GM23338 (cell line): ENCODE measurements around the gene IGSF11. TPM values are rescaled to one million over a fixed set of nuclear protein-coding genes. Genes with fewer than 3 reads are reported as not detected.

Source experiments
- ATAC-seq: fragments of 200-7000 bp; cut with Tn5 transposase; 3 replicates; pipeline ENCODE4 v1.9.1; 2020
- DNase-seq: peaks from one replicate; pipeline ENCODE4 v3.0.0-alpha.2; 2015; ENCODE audit warnings: low spot score
- H2AFZ ChIP-seq: fragments of 200-600 bp; sonication (generic); 2 replicates; pipeline ENCODE4 v1.8.0; 2016; ENCODE audit warnings: antibody characterized with exemption, mild to moderate bottlenecking, moderate library complexity
- H3F3A ChIP-seq: fragments of 200-600 bp; sonication (generic); replicated peaks from 2 replicates; pipeline ENCODE4 v1.8.0; 2017; ENCODE audit warnings: antibody characterized with exemption, mixed run types, low read depth
- H3K27ac ChIP-seq: fragments of 200-600 bp; sonication (generic); 2 replicates; pipeline ENCODE4 v1.6.1; 2016; ENCODE audit warnings: low read depth
- H3K27me3 ChIP-seq: fragments of 200-600 bp; sonication (generic); 2 replicates; pipeline ENCODE4 v1.8.0; 2016; ENCODE audit warnings: mild to moderate bottlenecking, mixed run types, moderate library complexity; ENCODE audit not compliant: insufficient read depth
- H3K36me3 ChIP-seq: fragments of 200-600 bp; sonication (generic); 2 replicates; pipeline ENCODE4 v1.8.0; 2016; ENCODE audit warnings: mild to moderate bottlenecking; ENCODE audit not compliant: insufficient read depth
- H3K4me1 ChIP-seq: fragments of 200-600 bp; sonication (generic); 2 replicates; pipeline ENCODE4 v1.8.0; 2016; ENCODE audit warnings: mild to moderate bottlenecking, moderate library complexity; ENCODE audit not compliant: insufficient read depth
- H3K4me2 ChIP-seq: fragments of 200-600 bp; sonication (generic); 2 replicates; pipeline ENCODE4 v1.7.1; 2017; ENCODE audit warnings: mixed run types
- H3K4me3 ChIP-seq: fragments of 200-600 bp; sonication (generic); 2 replicates; pipeline ENCODE4 v1.6.1; 2016; ENCODE audit warnings: mixed run types
- H3K79me2 ChIP-seq: fragments of 200-600 bp; sonication (generic); replicated peaks from 2 replicates; pipeline ENCODE4 v1.8.0; 2017; ENCODE audit warnings: mild to moderate bottlenecking; ENCODE audit not compliant: insufficient read depth
- H3K9me2 ChIP-seq: fragments of 200-600 bp; sonication (generic); 2 replicates; pipeline ENCODE4 v1.8.0; 2017; ENCODE audit not compliant: insufficient read depth
- H4K20me1 ChIP-seq: fragments of 200-600 bp; sonication (generic); replicated peaks from 2 replicates; pipeline ENCODE4 v1.8.0; 2017; ENCODE audit warnings: mild to moderate bottlenecking; ENCODE audit not compliant: insufficient read depth
- H3K27ac Mint-ChIP-seq: 2 replicates; pipeline ENCODE4 v1.8.0; 2020; ENCODE audit warnings: inconsistent platforms, mild to moderate bottlenecking, moderate library complexity, mixed read lengths
- H3K27me3 Mint-ChIP-seq: 3 replicates; pipeline ENCODE4 v1.8.0; 2022; ENCODE audit warnings: low read depth, mild to moderate bottlenecking, moderate library complexity, mixed read lengths, inconsistent platforms; ENCODE audit not compliant: insufficient read depth, poor library complexity
- H3K36me3 Mint-ChIP-seq: 3 replicates; pipeline ENCODE4 v1.8.0; 2021; ENCODE audit warnings: low read depth, mild to moderate bottlenecking, inconsistent platforms, moderate library complexity, mixed read lengths
- H3K4me1 Mint-ChIP-seq: 3 replicates; pipeline ENCODE4 v1.8.0; 2020; ENCODE audit warnings: mild to moderate bottlenecking, inconsistent platforms, mixed read lengths
- H3K4me3 Mint-ChIP-seq: 3 replicates; pipeline ENCODE4 v1.8.0; 2021; ENCODE audit warnings: moderate library complexity, mild to moderate bottlenecking, inconsistent platforms, mixed read lengths
- H3K9me3 Mint-ChIP-seq: 3 replicates; pipeline ENCODE4 v1.8.0; 2020; ENCODE audit warnings: moderate library complexity, mild to moderate bottlenecking, inconsistent platforms, mixed read lengths
- CTCF ChIP-seq, 2 experiments: fragments of 200-600 bp in 1 of 2; sonication (generic) in 1 of 2; conservative IDR thresholded peaks; 2 replicates each; pipeline versions ENCODE4 v1.5.1 to v1.6.1; 2016 to 2017; ENCODE audit warnings: antibody characterized with exemption in 2 of 2, low read depth in 2 of 2, mild to moderate bottlenecking in 2 of 2, moderate library complexity in 1 of 2
- ETS1 ChIP-seq: IDR thresholded peaks from 2 replicates; pipeline ENCODE4 v1.6.1; 2016; ENCODE audit warnings: antibody characterized with exemption
- EZH2phosphoT487 ChIP-seq: fragments of 200-600 bp; sonication (generic); IDR thresholded peaks from one replicate; pipeline ENCODE4 v1.8.1; 2018; ENCODE audit warnings: antibody characterized with exemption; ENCODE audit not compliant: unreplicated experiment
- JUNB ChIP-seq: IDR thresholded peaks from one replicate; pipeline ENCODE4 v1.6.1; 2016; ENCODE audit warnings: antibody characterized with exemption; ENCODE audit not compliant: unreplicated experiment
- NANOG ChIP-seq: IDR thresholded peaks from 2 replicates; pipeline ENCODE4 v1.6.1; 2016; ENCODE audit warnings: antibody characterized with exemption, borderline replicate concordance
- ZNF331 ChIP-seq: fragments of 250-450 bp; sonication (Bioruptor Pico); IDR thresholded peaks from 2 replicates; pipeline ENCODE4 v1.5.0; 2020; ENCODE audit warnings: low read depth, mild to moderate bottlenecking, moderate library complexity
- ZNF462 ChIP-seq: fragments of 250-450 bp; sonication (Bioruptor Pico); IDR thresholded peaks from 2 replicates; pipeline ENCODE4 v1.5.0; 2020; ENCODE audit warnings: mild to moderate bottlenecking, moderate library complexity
- polyA plus RNA-seq: library from polyadenylated mRNA; unstranded; fragments of >200 nt; fragmentation: Nextera tagmentation; extraction: Ambion mirVana; gene quantifications from 2 replicates; pipeline ENCODE4 v1.2.1, GENCODE V29; 2016
- total RNA-seq: library from RNA; depleted of rRNA; stranded (reverse); fragments of >200 nt; shearing (Covaris generic); gene quantifications from 2 replicates; pipeline ENCODE4 v1.2.3, GENCODE V29; 2014

IGSF11 gene
- total and polyA plus RNA-seq, 2 experiments from 2014 or later = 0.68 to 1.8 TPM

- Histone ChIP-seq H3K27ac (no peak overlapping the region), H3K36me3 (0 out of 2 replicates have a peak, but pooled peaks cover 3% of the 10 kb centered on the region), H4K20me1 (no peaks in the 10 kb centered on the region), H3F3A (no peaks in the 10 kb centered on the region), H3K4me2 (no peak overlapping the region), H3K9me2 (no peaks in the 10 kb centered on the region), H3K4me3 (no peak overlapping the region), H3K4me1 (peaks cover 20% of the 10 kb centered on the region), H3K79me2 (no peaks in the 10 kb centered on the region), H3K27me3 (no peaks in the 10 kb centered on the region), H2AFZ (no peak overlapping the region)
- Mint-ChIP-seq H3K27ac (no peak overlapping the region), H3K36me3 (no peaks in the 10 kb centered on the region), H3K4me1 (peaks cover 41% of the 10 kb centered on the region), H3K9me3 (no peaks in the 10 kb centered on the region), H3K4me3 (no peak overlapping the region), H3K27me3 (peaks cover 5% of the 10 kb centered on the region)
- DNase-seq (no peak), ATAC-seq (no peak)
- TF ChIP-seq EZH2phosphoT487 (no peak), CTCF (conservative IDR thresholded peaks at IDR 0.05; ENCODE audit: low read depth in 2 of 2) (no peak), NANOG (no peak)
Observed at GRCh38 chr3:118970819-118971218, 63.8 kb downstream of the IGSF11 start.

GRCh38 chr3:118968640-118969039 is 66.0 kb downstream of the IGSF11 start:
- H3K9me3 Mint-ChIP-seq = no peaks in the 10 kb centered on the region
- Histone ChIP-seq H3K4me3 (no peak overlapping the region), H3K36me3 (no peaks in the 10 kb centered on the region), H3K27me3 (no peaks in the 10 kb centered on the region), H3K27ac (no peak overlapping the region), H3K4me2 (0 out of 2 replicates have a peak overlapping the region, but pooled peaks have one; percentile 8), H3F3A (no peaks in the 10 kb centered on the region), H4K20me1 (no peaks in the 10 kb centered on the region), H2AFZ (no peak overlapping the region), H3K9me2 (no peaks in the 10 kb centered on the region), H3K4me1 (peaks cover 20% of the 10 kb centered on the region), H3K79me2 (no peaks in the 10 kb centered on the region)
- no peak for TF ChIP-seq JUNB
- no peak for TF ChIP-seq ZNF462
- no peak for TF ChIP-seq ETS1
- TF ChIP-seq ZNF331 (CRISPR knock-in tag) = no peak
- DNase-seq (no peak), ATAC-seq (no peak)
- H3K4me1 Mint-ChIP-seq = peaks cover 47% of the 10 kb centered on the region
- no peak overlapping the region for H3K27ac Mint-ChIP-seq
- no peak overlapping the region for H3K4me3 Mint-ChIP-seq
- H3K36me3 Mint-ChIP-seq = no peaks in the 10 kb centered on the region
- peaks cover 5% of the 10 kb centered on the region for H3K27me3 Mint-ChIP-seq
